ENCODE results near the gene OSBPL10. TPM values are rescaled to one million over a fixed set of nuclear protein-coding genes. Genes with fewer than 3 reads are reported as not detected.

The OSBPL10 gene
- total RNA-seq, 1 experiment from 2014 or later = 172 TPM

DNA sequence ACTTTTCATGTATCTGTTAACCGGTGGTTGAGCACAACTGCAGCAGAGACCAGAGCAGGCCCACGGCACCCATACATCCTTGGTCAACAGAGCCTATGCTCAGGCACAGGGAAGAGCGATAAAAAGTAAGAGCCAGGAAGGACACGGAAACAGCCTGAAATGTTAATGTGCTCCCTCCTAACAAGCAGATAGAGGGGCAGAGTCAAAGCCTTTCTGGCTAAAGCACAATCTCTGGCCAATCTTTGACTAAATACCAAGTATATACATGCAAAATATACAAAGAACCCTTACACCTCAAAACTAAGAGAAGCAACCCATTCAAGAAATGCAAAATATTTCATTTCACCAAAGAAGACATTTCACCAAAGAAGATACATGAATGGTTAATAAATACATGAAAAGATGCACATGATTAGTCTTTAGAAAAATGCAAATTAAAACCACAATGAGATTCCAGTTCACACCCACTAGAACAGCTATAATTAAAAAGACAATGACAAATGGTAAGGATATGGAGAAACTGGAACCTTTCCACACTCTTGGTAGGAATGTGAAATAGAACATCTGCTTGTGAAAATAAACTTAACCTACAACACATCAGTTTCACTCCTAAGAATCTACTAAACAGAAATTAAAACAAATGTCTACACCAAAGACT is 88.0 kb downstream of the OSBPL10 start:
- no peak for DNase-seq (ENCODE audit: unreplicated experiment)
- Mint-ChIP-seq H3K27me3 (ENCODE audit: insufficient read depth, unreplicated experiment) (no peaks in the 10 kb centered on the region), H3K4me1 (ENCODE audit: insufficient read depth, unreplicated experiment) (peaks cover 70% of the 10 kb centered on the region), H3K4me3 (ENCODE audit: unreplicated experiment) (no peak overlapping the region), H3K36me3 (ENCODE audit: insufficient read depth, unreplicated experiment) (peaks cover 10% of the 10 kb centered on the region), H3K27ac (ENCODE audit: low read depth, unreplicated experiment) (peak overlapping the region; percentile 88), H3K9me3 (ENCODE audit: unreplicated experiment) (no peaks in the 10 kb centered on the region)
- CTCF ChIA-PET = no interaction called here
- TF ChIP-seq, protein P1, sequence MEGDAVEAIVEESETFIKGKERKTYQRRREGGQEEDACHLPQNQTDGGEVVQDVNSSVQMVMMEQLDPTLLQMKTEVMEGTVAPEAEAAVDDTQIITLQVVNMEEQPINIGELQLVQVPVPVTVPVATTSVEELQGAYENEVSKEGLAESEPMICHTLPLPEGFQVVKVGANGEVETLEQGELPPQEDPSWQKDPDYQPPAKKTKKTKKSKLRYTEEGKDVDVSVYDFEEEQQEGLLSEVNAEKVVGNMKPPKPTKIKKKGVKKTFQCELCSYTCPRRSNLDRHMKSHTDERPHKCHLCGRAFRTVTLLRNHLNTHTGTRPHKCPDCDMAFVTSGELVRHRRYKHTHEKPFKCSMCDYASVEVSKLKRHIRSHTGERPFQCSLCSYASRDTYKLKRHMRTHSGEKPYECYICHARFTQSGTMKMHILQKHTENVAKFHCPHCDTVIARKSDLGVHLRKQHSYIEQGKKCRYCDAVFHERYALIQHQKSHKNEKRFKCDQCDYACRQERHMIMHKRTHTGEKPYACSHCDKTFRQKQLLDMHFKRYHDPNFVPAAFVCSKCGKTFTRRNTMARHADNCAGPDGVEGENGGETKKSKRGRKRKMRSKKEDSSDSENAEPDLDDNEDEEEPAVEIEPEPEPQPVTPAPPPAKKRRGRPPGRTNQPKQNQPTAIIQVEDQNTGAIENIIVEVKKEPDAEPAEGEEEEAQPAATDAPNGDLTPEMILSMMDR (IDR thresholded peaks at IDR 0.05; ENCODE audit: unreplicated experiment) = no peak
- BruUV-seq (replicated peaks) = no TSS peak
- POLR2A ChIA-PET = interaction anchor here (0.6 to 10.8 kb wide), 14 partner anchors 11 to 253 kb away, joined by 3 to 156 read pairs (median 4); partner anchors contain the start of genes OSBPL10 and ZNF860
- intact Hi-C loops (cut with micrococcal nuclease) = no loop called here

DNA sequence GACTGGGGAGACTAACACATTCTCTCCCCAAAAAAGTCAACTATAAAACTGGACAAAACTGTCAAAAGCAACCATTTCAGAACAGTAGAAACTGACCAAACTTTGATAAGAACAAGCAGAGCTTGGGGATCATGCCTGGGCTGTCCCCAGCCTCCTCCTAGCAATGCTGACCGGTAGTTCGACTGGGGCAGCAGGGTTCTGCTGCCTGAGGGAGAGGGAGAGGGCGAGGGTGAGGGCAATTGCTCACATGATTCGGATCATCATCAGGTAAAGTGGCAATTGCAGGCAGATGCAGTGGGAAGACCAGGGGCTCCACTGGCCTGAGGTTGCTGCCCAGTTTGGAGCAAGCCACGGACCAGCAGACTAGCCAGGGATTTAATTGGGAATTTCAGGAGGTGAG is 88.6 kb downstream of the OSBPL10 start:
- Mint-ChIP-seq H3K36me3 (ENCODE audit: insufficient read depth, unreplicated experiment) (peaks cover 10% of the 10 kb centered on the region), H3K9me3 (ENCODE audit: unreplicated experiment) (no peaks in the 10 kb centered on the region), H3K27me3 (ENCODE audit: insufficient read depth, unreplicated experiment) (no peaks in the 10 kb centered on the region), H3K4me1 (ENCODE audit: insufficient read depth, unreplicated experiment) (peaks cover 72% of the 10 kb centered on the region), H3K27ac (ENCODE audit: low read depth, unreplicated experiment) (peak overlapping the region; percentile 88), H3K4me3 (ENCODE audit: unreplicated experiment) (no peak overlapping the region)
- POLR2A ChIA-PET = interaction anchor here (0.6 to 10.8 kb wide), 15 partner anchors 8 to 252 kb away, joined by 3 to 156 read pairs (median 12); partner anchors contain the start of genes OSBPL10 and ZNF860
- no peak for DNase-seq (ENCODE audit: unreplicated experiment)
- intact Hi-C loops (cut with micrococcal nuclease) = no loop called here
- BruUV-seq (replicated peaks) = no TSS peak
- CTCF ChIA-PET = interaction anchor here (0.7 to 1.6 kb wide), 3 partner anchors 9 to 124 kb away, joined by 3 to 5 read pairs (median 4); no protein-coding TSS in a partner anchor
- TF ChIP-seq, protein P1 (IDR thresholded peaks at IDR 0.05; ENCODE audit: unreplicated experiment) = no peak

DNA sequence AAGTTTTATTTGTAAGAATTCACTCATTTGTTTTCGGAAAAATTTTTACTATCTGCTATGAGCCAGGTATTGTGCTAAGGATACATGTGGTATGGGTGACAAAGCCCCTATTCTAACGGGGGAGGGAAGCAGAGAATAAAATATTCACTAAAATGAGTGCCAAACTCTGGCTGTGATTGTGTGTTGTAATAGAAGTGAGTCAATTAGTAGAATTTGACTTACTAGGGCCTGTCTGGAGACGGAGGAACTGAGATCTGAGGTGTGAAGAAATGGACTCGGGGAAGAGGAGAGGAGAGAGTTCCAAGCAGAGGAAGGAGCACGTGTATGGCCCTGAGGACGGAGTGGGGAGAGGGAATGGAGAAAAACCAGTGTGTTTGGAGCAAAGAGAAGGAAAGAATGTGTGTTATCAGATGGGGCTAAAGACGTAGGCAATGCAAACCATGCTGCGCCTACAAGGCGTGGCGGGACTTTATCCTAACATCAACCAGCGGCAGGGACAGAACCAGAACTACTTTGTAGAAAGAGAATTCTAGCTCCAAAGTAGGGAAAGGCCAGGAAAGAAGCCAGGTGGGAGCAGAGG is 89.1 kb downstream of the OSBPL10 start:
- ChIA-PET POLR2A (interaction anchor here (0.5 to 10.8 kb wide), 23 partner anchors 9 to 112 kb away, joined by 3 to 156 read pairs (median 14); partner anchors contain the start of genes OSBPL10 and ZNF860), CTCF (interaction anchor here (0.6 to 2.5 kb wide), 9 partner anchors 10 to 347 kb away, joined by 3 to 10 read pairs (median 3); partner anchors contain the start of gene CMTM8)
- peak overlapping the region; percentile 88 for H3K27ac Mint-ChIP-seq (ENCODE audit: low read depth, unreplicated experiment)
- peak overlapping the region; percentile 24 for H3K4me3 Mint-ChIP-seq (ENCODE audit: unreplicated experiment)
- peak; percentile 78 for DNase-seq (ENCODE audit: unreplicated experiment)
- intact Hi-C loops (cut with micrococcal nuclease) = loop anchor here (2.0 kb wide), 2 partner anchors 15 to 89 kb away; partner anchors contain the start of genes OSBPL10 and ZNF860
- H3K27me3 Mint-ChIP-seq (ENCODE audit: insufficient read depth, unreplicated experiment) = no peaks in the 10 kb centered on the region
- peaks cover 72% of the 10 kb centered on the region for H3K4me1 Mint-ChIP-seq (ENCODE audit: insufficient read depth, unreplicated experiment)
- no peaks in the 10 kb centered on the region for H3K9me3 Mint-ChIP-seq (ENCODE audit: unreplicated experiment)
- TF ChIP-seq, protein P1 (IDR thresholded peaks at IDR 0.05; ENCODE audit: unreplicated experiment) = no peak
- H3K36me3 Mint-ChIP-seq (ENCODE audit: insufficient read depth, unreplicated experiment) = peaks cover 10% of the 10 kb centered on the region
- no TSS peak for BruUV-seq (replicated peaks)

Measured in MCF 10A (cell line).